Activated CD8-positive, alpha-beta memory T cell treated with anti-CD3 and anti-CD28 coated beads, Interleukin-2, amount 50 U/mL, for 24 hours (primary cell): ENCODE data around the gene SLIT3.

ENCODE experiments used
- DNase-seq: peaks from one replicate; pipeline ENCODE4 v3.0.0-alpha.2; 2020; ENCODE audit errors: extremely low read depth

SLIT3 gene

GRCh38 chr5:169029661-169030274 lies 271.2 kb downstream of the SLIT3 start:
- DNase-seq, result no peak

GRCh38 chr5:169029037-169029436 lies 271.9 kb downstream of the SLIT3 start:
- DNase-seq, result no peak

GRCh38 chr5:169027501-169028061 lies 273.4 kb downstream of the SLIT3 start:
- no peak for DNase-seq

GRCh38 chr5:169025491-169025890 lies 275.4 kb downstream of the SLIT3 start:
- DNase-seq, result no peak

- DNase-seq, result no peak
These were observed 276.5 kb downstream of the SLIT3 start for GRCh38 chr5:169024421-169024820.

GRCh38 chr5:169022718-169023117 lies 278.2 kb downstream of the SLIT3 start:
- no peak for DNase-seq

GRCh38 chr5:169020102-169020501 lies 280.8 kb downstream of the SLIT3 start:
- DNase-seq, result no peak

GRCh38 chr5:169018925-169019324 lies 282.0 kb downstream of the SLIT3 start:
- DNase-seq, result no peak

GRCh38 chr5:169015991-169016390 lies 284.9 kb downstream of the SLIT3 start:
- DNase-seq, result no peak

- no peak for DNase-seq
These were observed 287.1 kb downstream of the SLIT3 start for GRCh38 chr5:169013846-169014245.

GRCh38 chr5:169013208-169013728 lies 287.7 kb downstream of the SLIT3 start:
- DNase-seq, result no peak

- no peak for DNase-seq
These were observed 288.5 kb downstream of the SLIT3 start for GRCh38 chr5:169012450-169012849.

- no peak for DNase-seq
These were observed 289.5 kb downstream of the SLIT3 start for GRCh38 chr5:169011451-169011850.

- no peak for DNase-seq
These were observed 289.9 kb downstream of the SLIT3 start for GRCh38 chr5:169011009-169011408.

GRCh38 chr5:169009123-169009522 lies 291.8 kb downstream of the SLIT3 start:
- no peak for DNase-seq

GRCh38 chr5:169006842-169007790 lies 293.8 kb downstream of the SLIT3 start:
- DNase-seq, result no peak

GRCh38 chr5:169004551-169004950 lies 296.4 kb downstream of the SLIT3 start:
- no peak for DNase-seq

- no peak for DNase-seq
These were observed 297.0 kb downstream of the SLIT3 start for GRCh38 chr5:169003721-169004541.

GRCh38 chr5:169002953-169003555 lies 297.9 kb downstream of the SLIT3 start:
- DNase-seq, result no peak

- DNase-seq, result no peak
These were observed 299.5 kb downstream of the SLIT3 start for GRCh38 chr5:169001394-169001793.

GRCh38 chr5:168995024-168995423 lies 305.9 kb downstream of the SLIT3 start:
- no peak for DNase-seq
